HG02798 (cell line): Measurements from ENCODE around the gene DSCAM.
"Not testable (repeated sequence)": the region's sequence is repeated elsewhere in the genome, so short reads cannot be mapped to it uniquely, and the experiment has no call there.

Source experiments
- ATAC-seq: cut with Tn5 transposase; IDR thresholded peaks from one replicate; pipeline ENCODE4 v1.9.1; 2021; ENCODE audit warnings: mild to moderate bottlenecking; ENCODE audit not compliant: unreplicated experiment, poor library complexity

DSCAM gene

GRCh38 chr21:40282912-40283886, 563.8 kb downstream of the DSCAM start:
- ATAC-seq, result no peak

GRCh38 chr21:40278345-40278744, 568.6 kb downstream of the DSCAM start:
- no peak for ATAC-seq

- ATAC-seq, result no peak
Measured at GRCh38 chr21:40276001-40276400, 571.0 kb downstream of the DSCAM start.

GRCh38 chr21:40272037-40272436, 574.9 kb downstream of the DSCAM start:
- ATAC-seq, result no peak

GRCh38 chr21:40271164-40271563, 575.8 kb downstream of the DSCAM start:
- ATAC-seq, result no peak

- no peak for ATAC-seq
Measured at GRCh38 chr21:40270047-40270446, 576.9 kb downstream of the DSCAM start.

- ATAC-seq, result no peak
Measured at GRCh38 chr21:40269239-40269638, 577.7 kb downstream of the DSCAM start.

- ATAC-seq, result not testable (repeated sequence)
Measured at GRCh38 chr21:40258456-40258855, 588.5 kb downstream of the DSCAM start.

GRCh38 chr21:40257342-40257741, 589.6 kb downstream of the DSCAM start:
- no peak for ATAC-seq

GRCh38 chr21:40255518-40256444, 591.2 kb downstream of the DSCAM start:
- ATAC-seq, result no peak

GRCh38 chr21:40254540-40255465, 592.2 kb downstream of the DSCAM start:
- no peak for ATAC-seq

- no peak for ATAC-seq
Measured at GRCh38 chr21:40253112-40253511, 593.8 kb downstream of the DSCAM start.

GRCh38 chr21:40250514-40251294, 596.3 kb downstream of the DSCAM start:
- ATAC-seq, result no peak

- ATAC-seq, result no peak
Measured at GRCh38 chr21:40244981-40245380, 602.0 kb downstream of the DSCAM start.

GRCh38 chr21:40243685-40244084, 603.3 kb downstream of the DSCAM start:
- no peak for ATAC-seq

- ATAC-seq, result no peak
Measured at GRCh38 chr21:40242586-40243265, 604.2 kb downstream of the DSCAM start.

GRCh38 chr21:40235528-40235927, 611.4 kb downstream of the DSCAM start:
- no peak for ATAC-seq

- no peak for ATAC-seq
Measured at GRCh38 chr21:40231979-40232378, 615.0 kb downstream of the DSCAM start.

GRCh38 chr21:40227096-40227495, 619.9 kb downstream of the DSCAM start:
- no peak for ATAC-seq
